Adrenal gland (tissue), 5 donors: ENCODE results near the gene CC2D1A.

Experiments
- POLR2A ChIP-seq, 2 donors: fragments of 450-650 bp; IDR thresholded peaks; one replicate each; pipeline ENCODE4 v1.6.1; 2017; ENCODE audit warnings: antibody characterized with exemption in 2 of 2, mild to moderate bottlenecking in 2 of 2, moderate library complexity in 1 of 2
- TF ChIP-seq, protein P1 (sequence below), 6 experiments: fragments of 450-650 bp in 4 of 6; fragments of 200-600 bp in 2 of 6; sonication (generic) in 1 of 6; IDR thresholded peaks; 1 replicate in 5 of 6; 2 replicates in 1 of 6; pipeline versions ENCODE4 v1.5.1 to v1.8.0; 2016 to 2021; ENCODE audit warnings: antibody characterized with exemption in 6 of 6, mild to moderate bottlenecking in 2 of 6, moderate library complexity in 1 of 6
- donor health status: DM: no; HTN: no; CAD: no.

GRCh38 chr19:13937479-13938300 lies 31.7 kb downstream of the CC2D1A start:
- TF ChIP-seq, protein P1, sequence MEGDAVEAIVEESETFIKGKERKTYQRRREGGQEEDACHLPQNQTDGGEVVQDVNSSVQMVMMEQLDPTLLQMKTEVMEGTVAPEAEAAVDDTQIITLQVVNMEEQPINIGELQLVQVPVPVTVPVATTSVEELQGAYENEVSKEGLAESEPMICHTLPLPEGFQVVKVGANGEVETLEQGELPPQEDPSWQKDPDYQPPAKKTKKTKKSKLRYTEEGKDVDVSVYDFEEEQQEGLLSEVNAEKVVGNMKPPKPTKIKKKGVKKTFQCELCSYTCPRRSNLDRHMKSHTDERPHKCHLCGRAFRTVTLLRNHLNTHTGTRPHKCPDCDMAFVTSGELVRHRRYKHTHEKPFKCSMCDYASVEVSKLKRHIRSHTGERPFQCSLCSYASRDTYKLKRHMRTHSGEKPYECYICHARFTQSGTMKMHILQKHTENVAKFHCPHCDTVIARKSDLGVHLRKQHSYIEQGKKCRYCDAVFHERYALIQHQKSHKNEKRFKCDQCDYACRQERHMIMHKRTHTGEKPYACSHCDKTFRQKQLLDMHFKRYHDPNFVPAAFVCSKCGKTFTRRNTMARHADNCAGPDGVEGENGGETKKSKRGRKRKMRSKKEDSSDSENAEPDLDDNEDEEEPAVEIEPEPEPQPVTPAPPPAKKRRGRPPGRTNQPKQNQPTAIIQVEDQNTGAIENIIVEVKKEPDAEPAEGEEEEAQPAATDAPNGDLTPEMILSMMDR (IDR thresholded peaks at IDR 0.05) = no peak
- TF ChIP-seq POLR2A (IDR thresholded peaks at IDR 0.05) = no peak
